ENCODE data around the gene YY2. TPM values are rescaled to one million over a fixed set of nuclear protein-coding genes. Genes with fewer than 3 reads are reported as not detected.

The YY2 gene
- total and polyA plus RNA-seq, 2 donors (not counting 1 experiment from before 2014, with no cell fraction given): 0.67 to 2.6 TPM

GRCh38 chrX:21907260-21907659 lies 51.5 kb downstream of the YY2 start:
- no peaks in the 10 kb centered on the region for H4K20me1 ChIP-seq (ENCODE audit: control insufficient read depth, insufficient read depth, low read length, poor library complexity, severe bottlenecking)
- H3K27me3 ChIP-seq (replicated peaks in 1 of 4; ENCODE audit: control extremely low read depth in 1 of 4, control insufficient read depth in 3 of 4, insufficient read depth in 4 of 4, low read length in 3 of 4): no peaks in the 10 kb centered on the region
- no peak overlapping the region for H3K4me3 ChIP-seq (ENCODE audit: control extremely low read depth in 1 of 5, extremely low read depth in 1 of 5, insufficient read depth in 1 of 5, low read depth in 2 of 5, low read length in 4 of 5)
- no peak overlapping the region for H3K9ac ChIP-seq (ENCODE audit: low read length)
- H3K9me3 Mint-ChIP-seq (ENCODE audit: insufficient read depth): no peaks in the 10 kb centered on the region
- H3K27me3 Mint-ChIP-seq: no peaks in the 10 kb centered on the region
- DNase-seq (no peak), ATAC-seq (ENCODE audit: low read depth) (no peak)
- H3K4me2 ChIP-seq (replicated peaks; ENCODE audit: low read depth, low read length, poor library complexity, severe bottlenecking): no peak overlapping the region
- no peak for TF ChIP-seq CTCF (IDR thresholded peaks at IDR 0.05)
- no peaks in the 10 kb centered on the region for H3K4me1 ChIP-seq (ENCODE audit: control insufficient read depth in 2 of 2, insufficient read depth in 2 of 2, low read length in 2 of 2)
- no peaks in the 10 kb centered on the region for H3K36me3 ChIP-seq (replicated peaks in 1 of 2; ENCODE audit: control extremely low read depth in 1 of 2, control insufficient read depth in 1 of 2, extremely low read depth in 1 of 2, insufficient read depth in 2 of 2, low read length in 1 of 2)
- no CpG with 5 or more reads among the region's 1 CpG for WGBS (ENCODE audit: insufficient coverage)
- no peaks in the 10 kb centered on the region for H3K4me1 Mint-ChIP-seq
- no peak overlapping the region for H3K4me3 Mint-ChIP-seq
- H3K79me2 ChIP-seq (ENCODE audit: control insufficient read depth, insufficient read depth, low read length): no peaks in the 10 kb centered on the region
- intact Hi-C loops (cut with micrococcal nuclease): no loop called here
- no peak overlapping the region for H3K27ac ChIP-seq (ENCODE audit: low read length in 2 of 2)
- H2AFZ ChIP-seq (ENCODE audit: insufficient read depth, low read depth, low read length, poor library complexity, severe bottlenecking): no peak overlapping the region
- POLR2A ChIA-PET: no interaction called here
- H3K27ac Mint-ChIP-seq: no peak overlapping the region
- CTCF ChIA-PET: no interaction called here
- no peaks in the 10 kb centered on the region for H3K9me3 ChIP-seq (ENCODE audit: control extremely low read depth in 1 of 3, control insufficient read depth in 2 of 3, insufficient read depth in 1 of 3, low read length in 2 of 3)

Small RNA genes lying within 50 kb of the gene (small RNA-seq; reads per million reads assigned to genes)
- not detected for gene U73479.1 (ENCODE audit: insufficient read length, low read depth, low replicate concordance)

Other genes with a start within 250 kb of the YY2 start
- 0.59 and 0.80 TPM in 2 replicates for gene KLHL34, start 197.7 kb upstream of the YY2 start, total RNA-seq
- 0.03 TPM in 1 of 2 replicates, not detected in the other for gene KLHL34, start 197.7 kb upstream of the YY2 start, polyA plus RNA-seq
- gene SMPX, start 97.9 kb upstream of the YY2 start, total RNA-seq: not detected in 2 replicates
- gene SMPX, start 97.9 kb upstream of the YY2 start, polyA plus RNA-seq: not detected in 2 replicates
- 8.2 and 8.7 TPM in 2 replicates for gene MBTPS2, start 16.4 kb upstream of the YY2 start, total RNA-seq
- 1.8 and 2.5 TPM in 2 replicates for gene MBTPS2, start 16.4 kb upstream of the YY2 start, polyA plus RNA-seq
- gene SMS, start 84.7 kb downstream of the YY2 start, total RNA-seq: 27.2 and 30.5 TPM in 2 replicates
- gene SMS, start 84.7 kb downstream of the YY2 start, polyA plus RNA-seq: 7.0 and 13.1 TPM in 2 replicates
- gene PHEX, start 176.3 kb downstream of the YY2 start, total RNA-seq: 0.15 and 0.56 TPM in 2 replicates
- gene PHEX, start 176.3 kb downstream of the YY2 start, polyA plus RNA-seq: 0.01 and 0.04 TPM in 2 replicates

All from B cell (primary cell).